HG03280 (cell line): Measurements from ENCODE around the gene RPTN.
"Not testable (repeated sequence)": the region's sequence is repeated elsewhere in the genome, so short reads cannot be mapped to it uniquely, and the experiment has no call there.

ENCODE experiments used
- ATAC-seq: cut with Tn5 transposase; IDR thresholded peaks from one replicate; pipeline ENCODE4 v1.9.1; 2021; ENCODE audit warnings: mild to moderate bottlenecking, moderate library complexity; ENCODE audit not compliant: unreplicated experiment

The RPTN gene

GRCh38 chr1:152165286-152166077, 6.5 kb upstream of the RPTN start:
- no peak for ATAC-seq

GRCh38 chr1:152164517-152165136, 5.6 kb upstream of the RPTN start:
- ATAC-seq = no peak

DNA sequence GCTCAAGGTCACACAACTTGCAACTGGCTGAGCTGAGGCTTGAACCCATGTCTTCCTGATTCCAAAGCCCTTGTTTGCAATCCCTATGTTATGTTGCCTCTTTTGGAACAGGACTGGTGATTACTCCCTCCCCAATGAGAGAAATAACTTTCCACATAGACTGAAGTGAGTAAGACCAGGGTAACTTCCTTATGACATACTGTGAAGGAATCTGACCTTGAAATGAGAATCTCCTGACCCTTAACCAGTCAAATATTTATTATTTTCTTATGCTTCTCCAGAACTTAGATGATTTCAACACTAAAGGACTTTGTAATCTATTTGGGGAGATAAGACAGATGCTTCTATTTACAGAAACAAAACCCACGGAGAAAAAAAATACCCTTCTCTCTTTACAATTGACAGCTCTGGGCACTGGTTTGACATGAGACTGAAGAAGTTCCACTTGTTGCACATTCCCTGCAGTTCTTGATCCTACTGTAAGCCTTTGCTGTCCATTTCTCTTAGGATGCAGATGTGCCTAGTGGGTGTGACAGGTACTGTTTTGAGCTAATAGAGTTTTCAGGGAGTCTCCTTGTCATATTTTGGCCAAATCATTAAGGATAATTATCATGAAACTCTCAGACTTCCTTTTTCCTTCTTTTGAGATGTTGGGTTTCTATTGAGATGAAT, 3.9 kb upstream of the RPTN start:
- no peak for ATAC-seq

GRCh38 chr1:152160576-152160975, 1.5 kb upstream of the RPTN start:
- no peak for ATAC-seq

DNA sequence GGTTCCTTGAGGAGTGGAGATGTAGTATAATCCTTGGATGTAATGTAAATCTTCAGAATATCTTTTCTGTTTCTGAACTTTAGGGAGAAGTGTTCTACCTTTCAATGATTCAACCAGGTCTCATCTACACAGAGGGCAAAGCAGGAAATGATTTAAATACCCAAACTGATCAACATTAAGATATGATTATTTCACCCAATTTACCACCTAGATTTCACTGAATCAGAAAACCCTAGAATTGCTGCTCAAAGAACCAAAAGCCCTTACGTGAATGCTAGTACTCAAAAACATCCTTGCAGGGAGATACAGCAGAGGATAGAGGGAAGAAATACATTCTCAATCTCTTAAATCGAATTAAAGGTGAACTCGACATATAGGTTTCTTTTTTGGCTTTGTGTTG, 5.0 kb downstream of the RPTN start:
- no peak for ATAC-seq

DNA sequence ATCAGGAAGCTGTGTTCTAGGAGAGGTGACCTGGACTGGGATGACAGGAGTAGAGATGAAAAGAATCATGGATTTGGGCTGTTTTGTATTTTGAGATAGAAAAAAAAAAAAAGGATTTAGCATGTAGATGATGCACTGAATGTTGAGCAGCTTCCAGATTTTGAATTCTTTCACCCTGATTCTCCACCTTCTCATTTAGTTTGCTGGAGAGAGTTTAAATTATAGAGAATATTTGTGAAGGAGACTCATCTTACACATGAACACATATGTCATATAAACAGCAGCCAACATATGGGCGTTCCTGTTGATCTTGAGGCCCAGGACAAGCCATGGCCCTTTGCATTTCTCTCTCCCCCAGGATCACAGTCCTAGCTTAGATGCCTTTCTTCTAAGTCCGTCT, 7.4 kb downstream of the RPTN start:
- no peak for ATAC-seq

GRCh38 chr1:152148981-152149380, 10.0 kb downstream of the RPTN start:
- ATAC-seq = no peak

DNA sequence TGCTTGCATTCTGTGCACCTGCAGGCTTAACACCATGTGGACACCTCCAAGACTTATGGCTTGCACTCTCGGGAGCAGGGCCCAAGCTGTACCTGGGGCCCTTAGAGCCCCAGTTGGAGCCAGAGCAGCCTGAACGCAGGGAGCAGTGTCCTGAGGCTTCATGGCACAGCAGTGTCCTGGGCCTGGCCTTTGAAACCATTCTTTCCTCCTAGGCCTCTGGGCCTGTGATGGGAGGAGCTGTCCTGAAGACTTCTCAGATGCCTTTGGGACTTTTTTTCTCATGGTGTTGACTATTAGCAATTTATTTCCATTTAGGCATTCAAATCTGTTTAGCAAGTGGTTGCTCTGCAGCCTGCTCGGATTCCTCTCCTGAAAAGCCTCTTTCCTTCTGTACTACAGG, 11.0 kb downstream of the RPTN start:
- ATAC-seq = no peak

GRCh38 chr1:152145769-152146168, 13.3 kb downstream of the RPTN start:
- ATAC-seq = no peak

GRCh38 chr1:152144674-152145183, 14.3 kb downstream of the RPTN start:
- ATAC-seq = not testable (repeated sequence)

- no peak for ATAC-seq
These were observed 15.7 kb downstream of the RPTN start for GRCh38 chr1:152143150-152143887.

DNA sequence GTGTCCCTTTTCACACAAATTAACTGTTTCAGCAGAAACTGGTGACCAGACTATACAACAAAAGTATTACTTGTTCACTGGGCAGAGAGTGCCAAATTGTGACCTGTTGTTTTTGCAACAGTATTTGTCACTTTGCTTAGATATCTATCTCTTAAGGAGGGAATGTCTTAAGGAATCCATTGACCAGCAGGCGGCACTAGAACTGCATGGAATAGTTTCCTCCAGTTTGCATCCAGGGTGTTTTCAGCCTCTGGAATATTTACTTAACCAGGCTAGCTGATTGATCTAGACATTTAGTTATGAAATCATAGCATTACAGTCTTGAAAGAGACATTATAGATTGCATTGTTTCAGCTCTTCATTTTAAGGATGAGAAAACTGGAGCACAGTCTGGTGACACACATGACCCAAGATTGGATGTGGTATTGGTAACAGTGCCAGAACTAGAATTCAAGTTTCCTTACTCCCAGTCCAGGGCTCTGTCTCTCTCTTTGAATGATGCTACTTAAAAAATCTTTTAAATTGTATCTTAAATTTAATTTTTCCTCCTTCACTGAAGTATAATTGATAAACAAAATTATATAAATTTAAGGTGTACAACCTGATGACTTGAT, 16.9 kb downstream of the RPTN start:
- ATAC-seq = no peak

DNA sequence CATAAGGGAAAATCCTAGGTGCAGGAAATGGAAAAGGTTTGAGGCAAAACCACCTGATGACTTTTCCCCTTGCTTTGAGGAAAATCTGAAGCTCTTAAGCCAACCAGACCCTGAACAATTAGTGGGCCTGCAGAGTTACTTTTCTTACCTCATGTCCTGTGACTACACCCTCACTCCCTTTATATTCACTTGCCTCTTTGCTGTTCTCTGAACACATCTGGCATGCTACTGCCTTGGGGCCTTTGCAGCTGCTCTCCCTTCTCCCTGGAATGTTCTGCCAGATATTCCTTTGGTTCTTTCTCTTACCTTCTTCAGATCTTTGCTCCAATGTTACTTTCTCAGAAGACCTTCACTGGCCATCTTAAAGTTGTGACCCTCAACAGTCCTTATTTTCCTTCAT, 21.8 kb downstream of the RPTN start:
- no peak for ATAC-seq

GRCh38 chr1:152130186-152130585, 28.8 kb downstream of the RPTN start:
- ATAC-seq = no peak

DNA sequence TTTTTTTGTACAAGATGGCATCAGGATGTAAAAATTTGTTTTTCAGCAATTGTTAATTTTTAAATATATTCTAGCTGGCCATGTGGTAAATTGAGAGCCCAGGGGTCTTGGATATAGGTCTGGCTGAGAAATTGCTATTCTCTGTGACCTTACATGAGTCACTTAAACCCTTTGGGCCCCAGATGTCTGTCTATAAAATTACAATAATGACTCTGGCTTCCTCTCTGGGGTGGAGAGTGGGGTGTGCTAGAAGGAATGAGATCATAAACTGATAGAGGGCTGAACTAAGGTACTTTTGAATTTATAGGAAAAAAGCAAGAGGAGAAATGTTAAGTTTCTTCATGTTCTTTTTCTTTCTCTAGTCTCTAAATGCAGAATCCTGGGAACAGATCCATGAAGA, 31.4 kb downstream of the RPTN start:
- no peak for ATAC-seq

DNA sequence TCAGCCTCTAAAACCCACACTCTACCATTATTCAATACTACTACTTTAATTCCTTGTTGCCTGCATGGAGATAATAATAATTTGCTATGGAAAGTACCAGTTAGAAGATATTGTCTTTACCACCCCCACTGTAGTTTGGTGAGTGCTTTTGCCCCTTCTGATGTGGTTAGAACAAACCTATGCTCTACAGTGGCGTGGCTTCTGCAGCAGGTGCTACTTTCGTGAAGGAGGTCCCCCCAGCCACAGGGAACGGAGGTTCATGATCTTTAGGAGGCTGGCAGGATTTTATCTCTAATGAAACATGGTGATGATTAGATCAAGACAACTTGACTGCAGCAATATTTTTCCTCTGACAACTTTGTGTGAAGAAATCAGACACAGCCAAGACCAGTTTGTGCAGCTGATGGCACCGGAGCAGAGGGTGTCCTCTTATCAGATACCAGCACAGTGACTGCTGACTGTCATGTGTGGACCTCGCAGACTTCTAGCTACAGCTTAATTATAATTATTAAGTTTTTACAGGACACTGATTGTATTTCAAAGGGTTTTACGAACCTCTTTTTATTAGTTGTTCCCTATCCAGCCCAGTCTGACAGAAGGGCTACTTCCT, 33.1 kb downstream of the RPTN start:
- no peak for ATAC-seq

GRCh38 chr1:152118915-152119314, 40.1 kb downstream of the RPTN start:
- ATAC-seq = no peak

DNA sequence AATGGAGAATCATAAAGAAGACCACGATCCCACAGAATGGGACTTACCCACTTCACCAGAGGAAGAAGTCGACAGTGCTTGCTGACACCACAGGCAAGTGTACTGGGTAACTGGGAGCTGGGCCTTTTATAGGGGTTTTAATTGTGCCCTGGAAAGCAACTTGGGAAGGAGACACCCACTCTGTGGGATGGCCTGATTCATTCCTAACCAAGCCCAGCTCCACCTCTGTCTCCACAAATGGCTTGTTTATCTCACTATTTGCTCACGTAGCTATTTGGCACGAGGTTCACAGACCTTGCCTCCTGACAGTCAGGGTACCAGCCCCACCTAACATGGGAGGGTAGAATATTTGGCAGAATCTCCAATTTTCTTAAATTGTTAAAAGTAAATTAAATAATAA, 43.7 kb downstream of the RPTN start, which contains the start of gene TCHH:
TSS of gene TCHH (minus strand) at position 101 of the 400 bp plus-strand sequence. CDS start 1,364 bp downstream, outside the sequence.
- no peak for ATAC-seq

DNA sequence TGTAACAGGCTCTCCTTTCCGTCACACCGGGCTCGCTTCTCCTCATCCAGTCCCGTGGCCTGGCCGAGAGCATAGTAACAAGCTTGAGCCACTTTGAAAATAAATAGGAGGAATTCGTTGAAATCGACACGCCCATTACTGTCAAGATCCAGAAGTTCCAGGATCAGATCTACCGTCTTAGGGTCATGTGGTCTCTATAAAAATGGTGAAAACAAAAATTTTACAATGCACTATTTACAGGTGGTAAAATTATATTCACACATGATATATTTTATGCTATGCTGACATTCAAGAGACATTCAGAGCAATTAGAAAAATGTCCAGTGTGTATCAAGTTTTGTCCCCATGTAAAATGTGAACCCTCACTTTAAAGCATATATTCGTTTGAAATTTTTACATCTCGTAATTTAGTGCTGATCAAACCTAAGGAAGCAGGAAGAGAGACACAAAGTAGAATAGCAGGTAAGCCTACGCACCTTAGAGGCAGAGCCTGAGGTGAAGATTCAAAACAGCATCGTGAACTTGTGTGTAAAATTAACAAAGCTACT, 46.1 kb downstream of the RPTN start:
- no peak for ATAC-seq
